Cardiac muscle cell (in vitro differentiated cells and primary cell): ENCODE measurements around the gene CLEC10A. TPM values are rescaled to one million over a fixed set of nuclear protein-coding genes. Genes with fewer than 3 reads are reported as not detected.

Experiments
- DNase-seq, 2 donors: peaks; one replicate each; pipeline versions ENCODE4 v3.0.0 to v3.0.0-alpha.2; 2010 to 2017; ENCODE audit warnings: low read depth in 1 of 2, low spot score in 1 of 2
- H3K27ac ChIP-seq: fragments of 200-600 bp; sonication (generic); 2 replicates; pipeline ENCODE4 v1.5.1; 2016
- H3K27me3 ChIP-seq: fragments of 200-600 bp; sonication (generic); 2 replicates; pipeline ENCODE4 v1.6.0; 2016; ENCODE audit warnings: control low read depth
- H3K36me3 ChIP-seq: fragments of 200-600 bp; sonication (generic); 2 replicates; pipeline ENCODE4 v1.5.1; 2016; ENCODE audit warnings: control low read depth
- H3K4me1 ChIP-seq: fragments of 200-600 bp; sonication (generic); 2 replicates; pipeline ENCODE4 v1.8.1; 2017; ENCODE audit warnings: low read depth, mild to moderate bottlenecking, mixed run types
- H3K4me3 ChIP-seq: fragments of 200-600 bp; sonication (generic); 2 replicates; pipeline ENCODE4 v1.5.1; 2016; ENCODE audit warnings: mild to moderate bottlenecking
- H3K9me3 ChIP-seq: fragments of 200-600 bp; sonication (generic); 2 replicates; pipeline ENCODE4 v1.5.1; 2017; ENCODE audit warnings: low read depth, mild to moderate bottlenecking, control low read depth
- polyA plus RNA-seq: library from polyadenylated mRNA; unstranded; fragments of >200 nt; fragmentation: Nextera tagmentation; extraction: Ambion mirVana; gene quantifications from 2 replicates; pipeline ENCODE4 v1.2.1, GENCODE V29; 2016
- total RNA-seq: library from RNA; depleted of rRNA; stranded (reverse); fragments of >200 nt; gene quantifications from 2 replicates; pipeline ENCODE4 v1.2.3, GENCODE V29; 2016
- TF ChIP-seq, protein P1 (sequence below): IDR thresholded peaks from 2 replicates; pipeline ENCODE4 v1.5.1; 2012; ENCODE audit warnings: low read depth, mild to moderate bottlenecking, low read length

The CLEC10A gene
- total and polyA plus RNA-seq, 2 experiments from 2014 or later, result not detected

DNA sequence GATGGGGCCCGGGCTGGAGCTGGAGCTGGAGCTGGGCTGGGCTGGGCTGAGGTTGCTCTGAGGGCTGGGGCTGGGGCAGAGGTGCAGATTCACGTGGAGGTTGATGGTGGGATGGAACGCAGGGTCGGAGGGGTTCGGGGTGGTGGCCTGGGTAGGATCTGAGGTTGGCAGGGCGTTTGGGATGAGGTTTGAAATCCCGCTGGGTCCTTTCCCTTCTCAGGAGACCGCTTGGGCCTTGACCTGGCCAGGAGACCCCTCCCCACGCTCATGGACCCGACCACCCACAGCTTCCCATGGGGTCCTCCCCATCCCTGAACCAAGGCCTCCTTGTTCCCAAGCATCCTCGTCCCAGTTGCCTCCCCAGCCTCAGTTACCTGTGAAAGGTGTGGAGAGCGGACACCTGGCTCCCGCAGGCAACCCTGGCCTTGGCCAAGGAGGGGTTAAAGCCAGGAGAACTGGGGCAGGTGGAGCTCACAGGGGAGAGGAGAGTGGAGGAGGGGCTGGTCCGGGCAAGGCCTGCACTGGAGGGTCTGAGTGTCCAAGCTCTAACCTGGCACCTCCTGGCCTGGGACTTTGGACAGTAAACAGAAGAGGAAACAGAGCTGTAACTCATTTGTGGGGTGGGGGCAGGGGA is 34.3 kb upstream of the CLEC10A start, which contains the start of gene ASGR2:
ASGR2 (minus strand) TSS at position 582 of the 634 bp plus-strand sequence. CDS start 582 bp downstream, outside the sequence.
- H3K36me3 ChIP-seq, result no peaks in the 10 kb centered on the region
- no peaks in the 10 kb centered on the region for H3K4me1 ChIP-seq
- no peak within 1 kb of the TSS for H3K27ac ChIP-seq
- no peak for DNase-seq
- no peaks in the 10 kb centered on the region for H3K27me3 ChIP-seq
- no peaks in the 10 kb centered on the region for H3K9me3 ChIP-seq
- no peak within 1 kb of the TSS for H3K4me3 ChIP-seq
- TF ChIP-seq, protein P1, sequence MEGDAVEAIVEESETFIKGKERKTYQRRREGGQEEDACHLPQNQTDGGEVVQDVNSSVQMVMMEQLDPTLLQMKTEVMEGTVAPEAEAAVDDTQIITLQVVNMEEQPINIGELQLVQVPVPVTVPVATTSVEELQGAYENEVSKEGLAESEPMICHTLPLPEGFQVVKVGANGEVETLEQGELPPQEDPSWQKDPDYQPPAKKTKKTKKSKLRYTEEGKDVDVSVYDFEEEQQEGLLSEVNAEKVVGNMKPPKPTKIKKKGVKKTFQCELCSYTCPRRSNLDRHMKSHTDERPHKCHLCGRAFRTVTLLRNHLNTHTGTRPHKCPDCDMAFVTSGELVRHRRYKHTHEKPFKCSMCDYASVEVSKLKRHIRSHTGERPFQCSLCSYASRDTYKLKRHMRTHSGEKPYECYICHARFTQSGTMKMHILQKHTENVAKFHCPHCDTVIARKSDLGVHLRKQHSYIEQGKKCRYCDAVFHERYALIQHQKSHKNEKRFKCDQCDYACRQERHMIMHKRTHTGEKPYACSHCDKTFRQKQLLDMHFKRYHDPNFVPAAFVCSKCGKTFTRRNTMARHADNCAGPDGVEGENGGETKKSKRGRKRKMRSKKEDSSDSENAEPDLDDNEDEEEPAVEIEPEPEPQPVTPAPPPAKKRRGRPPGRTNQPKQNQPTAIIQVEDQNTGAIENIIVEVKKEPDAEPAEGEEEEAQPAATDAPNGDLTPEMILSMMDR, result no peak

GRCh38 chr17:7113273-7114071 is 33.4 kb upstream of the CLEC10A start:
- no peaks in the 10 kb centered on the region for H3K36me3 ChIP-seq
- H3K4me1 ChIP-seq, result no peaks in the 10 kb centered on the region
- DNase-seq, result no peak
- no peak overlapping the region for H3K4me3 ChIP-seq
- no peaks in the 10 kb centered on the region for H3K9me3 ChIP-seq
- no peaks in the 10 kb centered on the region for H3K27me3 ChIP-seq
- TF ChIP-seq, protein P1, result no peak
- no peak overlapping the region for H3K27ac ChIP-seq

- DNase-seq, result no peak
- no peak overlapping the region for H3K4me3 ChIP-seq
- no peaks in the 10 kb centered on the region for H3K4me1 ChIP-seq
- no peaks in the 10 kb centered on the region for H3K9me3 ChIP-seq
- no peaks in the 10 kb centered on the region for H3K36me3 ChIP-seq
- no peak overlapping the region for H3K27ac ChIP-seq
- TF ChIP-seq, protein P1, result no peak
- H3K27me3 ChIP-seq, result no peaks in the 10 kb centered on the region
Measured at GRCh38 chr17:7112510-7113108, 32.6 kb upstream of the CLEC10A start.

- H3K27me3 ChIP-seq, result no peaks in the 10 kb centered on the region
- H3K27ac ChIP-seq, result no peak overlapping the region
- H3K4me1 ChIP-seq, result no peaks in the 10 kb centered on the region
- H3K9me3 ChIP-seq, result no peaks in the 10 kb centered on the region
- H3K36me3 ChIP-seq, result no peaks in the 10 kb centered on the region
- TF ChIP-seq, protein P1, result no peak
- no peak for DNase-seq
- H3K4me3 ChIP-seq, result no peak overlapping the region
Measured at GRCh38 chr17:7111784-7112509, 31.9 kb upstream of the CLEC10A start.

- Histone ChIP-seq H3K36me3 (no peaks in the 10 kb centered on the region), H3K27ac (no peak overlapping the region), H3K27me3 (no peaks in the 10 kb centered on the region), H3K9me3 (no peaks in the 10 kb centered on the region), H3K4me3 (no peak overlapping the region), H3K4me1 (no peaks in the 10 kb centered on the region)
- TF ChIP-seq, protein P1, result no peak
- no peak for DNase-seq
Measured at GRCh38 chr17:7110617-7111306, 30.7 kb upstream of the CLEC10A start.
